BLaER1 treated with 17β-estradiol and CSF1 and Interleukin-3, amounts not matched to agents 10 nM and 100 nM (cell line): ENCODE data around the gene PPM1E.

ENCODE experiments used
- H3K27ac ChIP-seq, 11 experiments: shearing (Covaris generic); formaldehyde crosslinking; 2 replicates each; pipeline ENCODE4 v1.8.1; 2022
- H3K27me3 ChIP-seq, 11 experiments: shearing (Covaris generic); formaldehyde crosslinking; 2 replicates each; pipeline ENCODE4 v1.8.1; 2022
- H3K36me3 ChIP-seq, 11 experiments: shearing (Covaris generic); formaldehyde crosslinking; 2 replicates each; pipeline ENCODE4 v1.8.1; 2022
- H3K4me1 ChIP-seq, 10 experiments: shearing (Covaris generic); formaldehyde crosslinking; 2 replicates each; pipeline ENCODE4 v1.8.1; 2022
- H3K4me2 ChIP-seq, 11 experiments: shearing (Covaris generic); formaldehyde crosslinking; 2 replicates each; pipeline ENCODE4 v1.8.1; 2022
- H3K4me3 ChIP-seq, 10 experiments: shearing (Covaris generic); formaldehyde crosslinking; 2 replicates each; pipeline ENCODE4 v1.8.1; 2022
- H3K9ac ChIP-seq, 11 experiments: shearing (Covaris generic); formaldehyde crosslinking; 2 replicates each; pipeline ENCODE4 v1.8.1; 2022
- H3K9me3 ChIP-seq, 11 experiments: shearing (Covaris generic); formaldehyde crosslinking; replicated peaks in 1 of 11; 2 replicates each; pipeline ENCODE4 v1.8.1; 2022
- H4K20me1 ChIP-seq, 11 experiments: shearing (Covaris generic); formaldehyde crosslinking; 2 replicates each; pipeline ENCODE4 v1.8.1; 2022
- Cebpa-rat ChIP-seq, 11 experiments: shearing (Covaris generic); IDR thresholded peaks; 2 replicates each; pipeline ENCODE4 v1.8.1; 2022

PPM1E gene

DNA sequence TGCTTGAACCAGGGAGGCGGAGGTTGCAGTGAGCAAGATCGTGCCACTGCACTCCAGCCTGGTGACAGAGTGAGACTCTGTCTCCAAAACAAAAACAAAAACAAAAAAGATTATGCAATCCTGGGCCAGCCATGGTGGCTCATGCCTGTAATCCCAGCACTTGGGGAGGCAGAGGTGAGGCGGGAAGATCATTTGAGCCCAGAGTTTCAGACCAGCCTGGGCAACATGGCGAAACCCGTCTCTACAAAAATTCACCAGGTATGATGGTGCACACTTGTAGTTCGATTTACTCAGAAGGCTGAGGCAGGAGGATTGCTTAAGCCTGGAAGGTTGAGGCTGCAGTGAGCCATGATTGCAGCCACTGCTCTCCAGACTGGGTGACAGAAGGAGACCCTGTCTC lies 109.6 kb downstream of the PPM1E start:
- H3K27me3 ChIP-seq: no peaks in the 10 kb centered on the region
- TF ChIP-seq Cebpa-rat (IDR thresholded peaks at IDR 0.05): 0 out of 22 replicates have a peak, but pooled peaks of 1 of the 11 experiments have one; percentile 17
- no peak overlapping the region for H3K9ac ChIP-seq

GRCh38 chr17:58870747-58871146 lies 115.1 kb downstream of the PPM1E start:
- Histone ChIP-seq H3K4me3 (no peak overlapping the region), H3K36me3 (no peaks in the 10 kb centered on the region), H3K4me2 (no peak overlapping the region), H3K27me3 (no peaks in the 10 kb centered on the region), H3K9me3 (no peaks in the 10 kb centered on the region), H3K4me1 (peaks cover 0 to 34% (median 7%) of the 10 kb centered on the region in 10 experiments; a peak in 15 of 20 replicates), H4K20me1 (no peaks in the 10 kb centered on the region), H3K27ac (no peak overlapping the region), H3K9ac (no peak overlapping the region)
- TF ChIP-seq Cebpa-rat (IDR thresholded peaks at IDR 0.05): no peak

More for the DNA sequence above, 109.6 kb downstream of the PPM1E start:
- Histone ChIP-seq H3K9me3 (peaks cover 0 to 10% (median 8%) of the 10 kb centered on the region in 11 experiments; a peak in 9 of 22 replicates), H3K4me1 (peaks cover 0 to 7% (median 6%) of the 10 kb centered on the region in 10 experiments; a peak in 11 of 20 replicates), H3K4me2 (no peak overlapping the region), H3K4me3 (no peak overlapping the region), H3K36me3 (no peaks in the 10 kb centered on the region), H4K20me1 (no peaks in the 10 kb centered on the region), H3K27ac (no peak overlapping the region)

- Histone ChIP-seq H3K9ac (no peak overlapping the region), H3K27me3 (no peaks in the 10 kb centered on the region), H3K4me3 (no peak overlapping the region), H4K20me1 (no peaks in the 10 kb centered on the region), H3K4me2 (no peak overlapping the region), H3K9me3 (peaks cover 0 to 5% (median 0%) of the 10 kb centered on the region in 11 experiments; a peak in 2 of 22 replicates), H3K36me3 (no peaks in the 10 kb centered on the region), H3K27ac (no peak overlapping the region), H3K4me1 (peaks cover 0 to 34% (median 1%) of the 10 kb centered on the region in 10 experiments; a peak in 8 of 20 replicates)
- no peak for TF ChIP-seq Cebpa-rat (IDR thresholded peaks at IDR 0.05)
Measured at GRCh38 chr17:58873926-58874325, 118.3 kb downstream of the PPM1E start.

DNA sequence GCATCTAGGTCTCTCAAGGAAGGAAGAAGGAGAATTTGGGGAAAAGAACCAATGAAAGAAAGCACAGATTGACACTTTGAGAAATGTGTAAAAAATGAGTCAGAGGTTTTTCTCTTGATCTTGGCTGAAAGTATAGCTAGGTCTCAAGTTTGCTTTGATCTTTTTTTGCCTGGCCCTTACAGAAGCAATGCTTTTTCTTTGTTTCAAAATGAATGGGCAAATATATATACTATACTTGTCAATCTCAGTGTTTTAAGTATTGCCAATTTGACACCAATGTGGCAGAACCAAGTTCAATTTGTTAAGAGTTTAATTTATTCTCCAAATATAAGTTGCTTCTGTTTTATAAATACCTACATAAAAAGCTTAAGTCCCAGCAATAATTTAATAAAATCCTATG lies 119.6 kb downstream of the PPM1E start:
- Histone ChIP-seq H4K20me1 (no peaks in the 10 kb centered on the region), H3K4me2 (no peak overlapping the region), H3K9me3 (peaks cover 0 to 5% (median 0%) of the 10 kb centered on the region in 11 experiments; a peak in 2 of 22 replicates), H3K4me3 (no peak overlapping the region), H3K36me3 (no peaks in the 10 kb centered on the region), H3K27ac (no peak overlapping the region), H3K27me3 (no peaks in the 10 kb centered on the region), H3K4me1 (peaks cover 0 to 28% (median 3%) of the 10 kb centered on the region in 10 experiments; a peak in 9 of 20 replicates), H3K9ac (no peak overlapping the region)
- no peak for TF ChIP-seq Cebpa-rat (IDR thresholded peaks at IDR 0.05)

DNA sequence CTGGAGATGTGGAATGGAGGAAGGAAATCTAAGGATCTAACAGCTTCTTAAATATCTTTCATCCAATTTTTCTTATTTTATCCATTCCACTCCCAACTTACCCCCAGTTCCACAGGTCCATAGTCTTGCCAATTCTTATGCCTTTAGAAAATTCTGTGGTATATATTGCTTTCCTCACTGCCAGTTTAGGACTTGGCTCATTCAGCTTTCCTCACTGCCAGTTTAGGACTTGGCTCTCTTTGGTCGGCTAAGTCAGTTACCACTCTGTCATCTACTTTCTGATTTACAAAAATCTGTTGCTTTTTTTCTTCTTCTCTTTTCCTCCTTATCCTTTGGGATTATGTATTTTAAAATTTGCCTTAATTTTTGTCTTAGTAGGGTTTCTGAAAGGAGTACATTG lies 128.5 kb downstream of the PPM1E start:
- Histone ChIP-seq H3K4me1 (peaks cover 0 to 2% (median 0%) of the 10 kb centered on the region in 10 experiments; a peak in 2 of 20 replicates), H4K20me1 (no peaks in the 10 kb centered on the region)

GRCh38 chr17:58886514-58886913 lies 130.9 kb downstream of the PPM1E start:
- Histone ChIP-seq H3K27me3 (no peaks in the 10 kb centered on the region), H4K20me1 (no peaks in the 10 kb centered on the region)

More for the DNA sequence above, 128.5 kb downstream of the PPM1E start:
- peaks cover 0 to 2% (median under 1%) of the 10 kb centered on the region in 11 experiments; a peak in 7 of 22 replicates for H3K9me3 ChIP-seq
- no peak overlapping the region for H3K4me2 ChIP-seq
- H3K27me3 ChIP-seq: no peaks in the 10 kb centered on the region
- no peak overlapping the region for H3K9ac ChIP-seq
- H3K36me3 ChIP-seq: no peaks in the 10 kb centered on the region
- no peak overlapping the region for H3K4me3 ChIP-seq
- no peak overlapping the region for H3K27ac ChIP-seq
- no peak for TF ChIP-seq Cebpa-rat (IDR thresholded peaks at IDR 0.05)

GRCh38 chr17:58889928-58890327 lies 134.3 kb downstream of the PPM1E start:
- no peak overlapping the region for H3K4me3 ChIP-seq
- H3K27ac ChIP-seq: no peak overlapping the region
- H3K27me3 ChIP-seq: no peaks in the 10 kb centered on the region
- no peaks in the 10 kb centered on the region for H3K4me1 ChIP-seq
- peaks cover 16 to 41% (median 29%) of the 10 kb centered on the region in 11 experiments; a peak in 21 of 22 replicates for H3K9me3 ChIP-seq
- H3K36me3 ChIP-seq: 0 out of 22 replicates have a peak, but pooled peaks cover 0 to under 1% (median 0%) of the 10 kb centered on the region in 11 experiments
- no peak for TF ChIP-seq Cebpa-rat (IDR thresholded peaks at IDR 0.05)
- no peaks in the 10 kb centered on the region for H4K20me1 ChIP-seq
- no peak overlapping the region for H3K4me2 ChIP-seq
- no peak overlapping the region for H3K9ac ChIP-seq

More at GRCh38 chr17:58886514-58886913, 130.9 kb downstream of the PPM1E start:
- no peak for TF ChIP-seq Cebpa-rat (IDR thresholded peaks at IDR 0.05)
- Histone ChIP-seq H3K4me2 (no peak overlapping the region), H3K9ac (no peak overlapping the region), H3K9me3 (peaks cover 11 to 19% (median 15%) of the 10 kb centered on the region in 11 experiments; a peak in 19 of 22 replicates), H3K27ac (no peak overlapping the region), H3K36me3 (no peaks in the 10 kb centered on the region), H3K4me1 (no peaks in the 10 kb centered on the region), H3K4me3 (no peak overlapping the region)

- no peak overlapping the region for H3K27ac ChIP-seq
- no peaks in the 10 kb centered on the region for H3K27me3 ChIP-seq
- no peak overlapping the region for H3K4me2 ChIP-seq
- no peaks in the 10 kb centered on the region for H4K20me1 ChIP-seq
- H3K36me3 ChIP-seq: peaks cover 0 to 8% (median 0%) of the 10 kb centered on the region in 11 experiments; a peak in 3 of 22 replicates
- peaks cover 29 to 37% (median 34%) of the 10 kb centered on the region in 11 experiments for H3K9me3 ChIP-seq
- no peak for TF ChIP-seq Cebpa-rat (IDR thresholded peaks at IDR 0.05)
- H3K4me3 ChIP-seq: no peak overlapping the region
- H3K4me1 ChIP-seq: no peaks in the 10 kb centered on the region
- no peak overlapping the region for H3K9ac ChIP-seq
Measured at GRCh38 chr17:58899191-58899590, 143.5 kb downstream of the PPM1E start.

DNA sequence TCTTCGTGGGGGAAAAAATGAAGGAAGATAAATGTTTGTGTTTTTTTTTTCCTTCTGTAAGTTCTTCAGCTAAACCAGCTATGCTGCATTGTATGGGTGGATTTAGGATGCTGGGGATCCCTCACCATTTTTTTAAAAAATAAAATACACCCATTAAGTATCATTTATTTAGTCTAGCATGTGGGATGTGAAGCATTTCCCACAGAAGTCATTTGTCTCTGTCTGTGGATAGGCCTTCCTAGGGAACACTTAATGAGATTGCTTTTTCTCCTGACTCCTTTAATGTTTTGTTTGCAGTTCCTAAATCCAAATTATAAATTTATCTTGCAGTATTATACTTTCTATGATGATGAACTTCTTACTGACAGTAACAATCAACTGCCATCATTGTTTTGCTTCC lies 146.7 kb downstream of the PPM1E start:
- Histone ChIP-seq H3K36me3 (no peaks in the 10 kb centered on the region), H4K20me1 (no peaks in the 10 kb centered on the region), H3K27ac (no peak overlapping the region), H3K27me3 (no peaks in the 10 kb centered on the region), H3K9ac (no peak overlapping the region), H3K4me1 (no peaks in the 10 kb centered on the region), H3K4me3 (no peak overlapping the region), H3K9me3 (peaks cover 16 to 25% (median 20%) of the 10 kb centered on the region in 11 experiments), H3K4me2 (no peak overlapping the region)
- no peak for TF ChIP-seq Cebpa-rat (IDR thresholded peaks at IDR 0.05)
